ENCODE data around the gene PHF2. TPM values are rescaled to one million over a fixed set of nuclear protein-coding genes. Genes with fewer than 3 reads are reported as not detected.

The PHF2 gene
- total RNA-seq, 4 donors from 2014 or later = 32.8 to 50.1 (median 33.0) TPM

DNA sequence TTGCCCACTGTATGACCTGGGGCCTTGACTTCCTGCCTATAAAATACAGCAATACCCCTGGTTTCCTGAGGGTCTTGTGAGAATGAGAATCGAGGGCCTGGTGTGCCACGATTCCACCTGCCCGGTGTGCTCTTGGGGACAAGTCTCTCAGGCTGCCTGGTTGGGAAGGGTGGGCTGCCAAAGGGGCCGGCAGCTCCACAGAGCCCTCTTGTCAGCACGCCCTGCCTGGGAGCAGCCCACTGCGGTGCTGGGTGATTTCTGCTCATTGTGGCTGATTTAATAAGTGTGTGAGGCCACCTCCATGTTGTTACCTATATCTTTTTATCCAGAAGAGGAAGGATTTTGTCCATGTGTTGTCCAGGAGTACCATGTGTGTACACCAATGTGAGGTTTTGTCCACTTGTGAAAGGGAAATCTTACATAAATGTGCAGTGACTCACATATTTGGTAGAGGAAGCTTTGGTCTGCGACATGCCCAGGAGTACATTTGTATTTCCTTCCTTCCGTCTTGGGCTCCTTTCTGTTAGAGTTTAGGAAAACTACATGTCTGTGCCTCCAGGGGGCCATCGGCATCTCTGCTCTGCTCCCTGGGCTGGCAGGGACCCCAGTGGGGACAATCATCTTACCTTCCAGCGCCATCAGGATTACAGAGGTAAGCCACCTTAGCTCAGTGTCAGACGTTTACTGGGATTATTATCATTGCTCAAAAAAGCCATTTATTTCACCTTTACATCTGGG, 108.6 kb downstream of the PHF2 start:
- Histone ChIP-seq H3K4me1 (no peaks in the 10 kb centered on the region), H3K27me3 (no peaks in the 10 kb centered on the region), H3K9me3 (peaks cover 8% of the 10 kb centered on the region), H3K4me3 (replicated peaks in 1 of 3) (no peak overlapping the region), H3K36me3 (no peaks in the 10 kb centered on the region), H3K27ac (no peak overlapping the region)
- DNase-seq = no peak
- TF ChIP-seq, protein P1, sequence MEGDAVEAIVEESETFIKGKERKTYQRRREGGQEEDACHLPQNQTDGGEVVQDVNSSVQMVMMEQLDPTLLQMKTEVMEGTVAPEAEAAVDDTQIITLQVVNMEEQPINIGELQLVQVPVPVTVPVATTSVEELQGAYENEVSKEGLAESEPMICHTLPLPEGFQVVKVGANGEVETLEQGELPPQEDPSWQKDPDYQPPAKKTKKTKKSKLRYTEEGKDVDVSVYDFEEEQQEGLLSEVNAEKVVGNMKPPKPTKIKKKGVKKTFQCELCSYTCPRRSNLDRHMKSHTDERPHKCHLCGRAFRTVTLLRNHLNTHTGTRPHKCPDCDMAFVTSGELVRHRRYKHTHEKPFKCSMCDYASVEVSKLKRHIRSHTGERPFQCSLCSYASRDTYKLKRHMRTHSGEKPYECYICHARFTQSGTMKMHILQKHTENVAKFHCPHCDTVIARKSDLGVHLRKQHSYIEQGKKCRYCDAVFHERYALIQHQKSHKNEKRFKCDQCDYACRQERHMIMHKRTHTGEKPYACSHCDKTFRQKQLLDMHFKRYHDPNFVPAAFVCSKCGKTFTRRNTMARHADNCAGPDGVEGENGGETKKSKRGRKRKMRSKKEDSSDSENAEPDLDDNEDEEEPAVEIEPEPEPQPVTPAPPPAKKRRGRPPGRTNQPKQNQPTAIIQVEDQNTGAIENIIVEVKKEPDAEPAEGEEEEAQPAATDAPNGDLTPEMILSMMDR (IDR thresholded peaks at IDR 0.05) = no peak
- TF ChIP-seq POLR2A (IDR thresholded peaks at IDR 0.05) = no peak
- intact Hi-C loops (cut with DNase I) = loop anchor here (10.0 kb wide), 2 partner anchors 280 to 320 kb away; no protein-coding TSS in a partner anchor
- WGBS, 2 donors = 59 to 67% methylated on average over 11 of the region's 11 CpGs

DNA sequence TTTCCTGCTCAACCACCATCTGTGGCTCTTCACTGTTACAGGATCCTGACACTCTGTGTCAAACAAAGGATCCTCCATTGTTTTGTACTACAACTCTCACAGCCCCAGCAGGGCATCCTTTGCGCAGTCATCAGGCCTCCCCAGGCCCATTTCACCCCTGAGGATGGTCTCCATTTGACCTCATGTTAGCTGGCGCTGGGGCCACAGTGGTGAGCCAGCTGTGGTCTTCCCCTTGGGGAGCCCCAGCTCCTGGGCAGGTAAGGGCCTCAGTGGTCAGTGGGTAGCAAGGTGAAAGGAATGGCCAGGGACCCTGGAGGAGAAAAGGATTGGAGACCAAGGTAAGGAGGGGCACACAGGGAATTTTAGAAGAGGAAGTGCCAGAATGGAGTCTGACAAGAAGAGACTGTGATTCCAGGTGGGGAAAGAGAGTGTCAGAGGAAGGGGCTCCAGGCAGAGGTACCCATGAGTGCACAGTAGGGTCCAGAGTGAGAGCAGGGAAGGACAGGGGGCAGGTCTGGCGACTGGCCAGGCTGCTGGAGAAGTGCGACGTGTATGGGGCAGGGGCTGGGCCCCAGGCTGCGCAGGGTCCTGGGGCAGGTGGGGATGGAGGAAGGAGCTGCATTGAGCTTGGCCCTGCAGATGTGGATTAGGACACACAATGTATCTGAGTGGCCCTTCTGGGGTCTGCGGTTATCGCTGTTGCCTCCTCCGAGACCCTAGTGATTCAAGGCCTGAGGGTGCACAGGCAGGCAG, 109.9 kb downstream of the PHF2 start:
- no peak for DNase-seq
- no peak overlapping the region for H3K27ac ChIP-seq
- H3K27me3 ChIP-seq = no peaks in the 10 kb centered on the region
- H3K9me3 ChIP-seq = peaks cover 8% of the 10 kb centered on the region
- no peaks in the 10 kb centered on the region for H3K4me1 ChIP-seq
- TF ChIP-seq, protein P1 (IDR thresholded peaks at IDR 0.05) = no peak
- TF ChIP-seq POLR2A (IDR thresholded peaks at IDR 0.05) = no peak
- no peaks in the 10 kb centered on the region for H3K36me3 ChIP-seq
- H3K4me3 ChIP-seq (replicated peaks in 1 of 3) = no peak overlapping the region
- 88 to 90% methylated on average over 6 to 7 of the region's 9 CpGs for WGBS, 2 donors
- intact Hi-C loops (cut with DNase I) = loop anchor here (10.0 kb wide), 2 partner anchors 278 to 318 kb away; no protein-coding TSS in a partner anchor

DNA sequence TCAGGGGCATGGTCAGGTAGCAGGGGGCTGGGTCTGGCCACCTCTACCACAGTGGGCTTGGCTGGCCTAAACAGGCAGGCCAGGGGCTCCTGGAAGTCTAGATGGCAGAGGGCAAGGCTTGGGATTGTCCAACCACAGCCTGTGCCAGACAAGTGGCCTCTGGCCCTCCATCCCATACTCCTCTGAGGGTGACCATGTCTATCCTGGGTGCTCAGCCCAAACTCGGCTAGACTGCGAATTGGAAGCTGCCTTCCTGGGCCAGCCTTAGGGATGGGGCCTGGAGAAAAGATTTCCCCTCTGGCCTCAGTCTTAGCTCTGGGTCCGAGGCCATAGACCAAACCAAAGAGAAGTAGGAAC, 110.5 kb downstream of the PHF2 start:
- intact Hi-C loops (cut with DNase I) = loop anchor here (10.0 kb wide), 2 partner anchors 278 to 318 kb away; no protein-coding TSS in a partner anchor
- DNase-seq = no peak
- Histone ChIP-seq H3K36me3 (no peaks in the 10 kb centered on the region), H3K4me3 (replicated peaks in 1 of 3) (no peak overlapping the region), H3K9me3 (peaks cover 8% of the 10 kb centered on the region), H3K27ac (no peak overlapping the region), H3K27me3 (no peaks in the 10 kb centered on the region), H3K4me1 (no peaks in the 10 kb centered on the region)
- WGBS, 2 donors = 96 to 100% methylated on average over 2 to 3 of the region's 3 CpGs
- no peak for TF ChIP-seq POLR2A (IDR thresholded peaks at IDR 0.05)
- TF ChIP-seq, protein P1 (IDR thresholded peaks at IDR 0.05) = no peak

DNA sequence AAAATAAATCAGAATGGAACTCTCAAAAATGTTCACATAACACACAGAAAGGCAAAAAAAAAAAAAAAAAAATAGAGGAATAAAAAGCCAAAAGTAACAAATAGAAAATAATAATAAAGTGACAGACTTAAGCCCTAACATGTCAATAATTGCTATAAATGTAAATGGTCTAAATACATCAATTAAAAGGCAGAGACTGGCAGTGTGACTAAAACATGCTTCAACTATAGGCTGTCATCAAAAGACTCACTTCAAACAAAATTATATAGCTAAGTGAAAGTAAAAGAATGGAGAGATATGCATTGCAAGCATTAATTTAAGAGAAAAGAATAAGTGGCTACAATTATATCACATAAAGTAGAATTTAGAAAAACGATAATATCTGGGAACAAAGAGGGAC, 114.2 kb downstream of the PHF2 start:
- Histone ChIP-seq H3K9me3 (peaks cover 8% of the 10 kb centered on the region), H3K27ac (no peak overlapping the region), H3K4me1 (no peaks in the 10 kb centered on the region), H3K36me3 (no peaks in the 10 kb centered on the region), H3K27me3 (no peaks in the 10 kb centered on the region), H3K4me3 (replicated peaks in 1 of 3) (no peak overlapping the region)
- intact Hi-C loops (cut with DNase I) = no loop called here
- TF ChIP-seq, protein P1 (IDR thresholded peaks at IDR 0.05) = no peak
- no peak for TF ChIP-seq POLR2A (IDR thresholded peaks at IDR 0.05)
- WGBS, 2 donors = 95% methylated on average over 1 of the region's 1 CpG
- DNase-seq = no peak

DNA sequence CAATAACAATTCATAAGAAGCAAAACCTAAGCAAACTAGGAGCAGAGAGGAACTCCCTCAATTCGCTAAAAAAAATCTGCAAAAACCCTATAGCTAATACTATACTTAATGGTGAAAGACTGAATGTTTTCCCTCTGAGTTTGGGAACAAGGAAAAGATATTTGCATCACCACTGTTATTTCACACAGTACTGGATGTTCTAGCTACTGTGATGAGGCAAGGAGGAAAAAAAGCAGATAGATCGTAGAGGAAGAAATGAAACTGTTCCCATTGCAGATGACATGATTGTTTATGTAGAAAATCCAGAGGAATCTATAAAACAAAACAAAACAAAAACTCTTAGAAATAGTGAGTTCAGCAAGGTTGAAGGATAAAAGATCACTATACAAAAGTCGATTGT, 116.7 kb downstream of the PHF2 start:
- no peak for TF ChIP-seq POLR2A (IDR thresholded peaks at IDR 0.05)
- TF ChIP-seq, protein P1 (IDR thresholded peaks at IDR 0.05) = no peak
- H3K27me3 ChIP-seq = no peaks in the 10 kb centered on the region
- no peak for DNase-seq
- H3K36me3 ChIP-seq = no peaks in the 10 kb centered on the region
- H3K4me1 ChIP-seq = no peaks in the 10 kb centered on the region
- no peak overlapping the region for H3K27ac ChIP-seq
- intact Hi-C loops (cut with DNase I) = no loop called here
- WGBS, 2 donors = 88% methylated on average over 3 of the region's 3 CpGs
- H3K9me3 ChIP-seq = peaks cover 8% of the 10 kb centered on the region
- H3K4me3 ChIP-seq (replicated peaks in 1 of 3) = no peak overlapping the region

Data from thyroid gland (tissue), 4 donors.